Uterus (tissue), 2 donors: Measurements from ENCODE around the gene NAA15.

Experiments used
- POLR2A ChIP-seq, 2 donors: fragments of 450-650 bp; IDR thresholded peaks; one replicate each; pipeline ENCODE4 v1.6.1; 2016; ENCODE audit warnings: antibody characterized with exemption in 2 of 2, mild to moderate bottlenecking in 1 of 2, moderate library complexity in 1 of 2
- TF ChIP-seq, protein P1 (sequence below), 4 experiments: fragments of 200-600 bp in 2 of 4; fragments of 450-650 bp in 2 of 4; sonication (generic) in 2 of 4; IDR thresholded peaks; one replicate each; pipeline ENCODE4 v1.5.1; 2016 to 2019; ENCODE audit warnings: antibody characterized with exemption in 4 of 4, mild to moderate bottlenecking in 2 of 4, moderate library complexity in 1 of 4

DNA sequence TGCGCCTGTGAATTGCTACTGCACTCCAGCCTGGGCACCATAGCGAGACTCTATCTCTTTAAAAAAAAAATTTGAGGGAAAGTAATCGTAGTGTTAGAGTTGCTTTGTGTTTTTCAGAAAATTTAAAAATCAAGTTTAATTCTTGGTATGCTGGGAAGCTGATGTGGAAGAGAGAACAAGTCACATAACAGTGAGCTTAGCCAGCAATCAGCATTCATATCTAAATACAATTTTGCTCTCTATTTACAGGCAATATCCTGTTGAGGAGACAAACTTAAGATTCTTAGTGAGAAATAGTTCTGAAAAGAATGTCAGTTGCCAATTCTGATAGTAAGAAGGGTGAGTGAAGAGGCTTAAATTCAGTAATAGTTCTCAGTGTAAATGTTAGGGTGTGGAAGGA, 10.6 kb downstream of the NAA15 start:
- TF ChIP-seq, protein P1, sequence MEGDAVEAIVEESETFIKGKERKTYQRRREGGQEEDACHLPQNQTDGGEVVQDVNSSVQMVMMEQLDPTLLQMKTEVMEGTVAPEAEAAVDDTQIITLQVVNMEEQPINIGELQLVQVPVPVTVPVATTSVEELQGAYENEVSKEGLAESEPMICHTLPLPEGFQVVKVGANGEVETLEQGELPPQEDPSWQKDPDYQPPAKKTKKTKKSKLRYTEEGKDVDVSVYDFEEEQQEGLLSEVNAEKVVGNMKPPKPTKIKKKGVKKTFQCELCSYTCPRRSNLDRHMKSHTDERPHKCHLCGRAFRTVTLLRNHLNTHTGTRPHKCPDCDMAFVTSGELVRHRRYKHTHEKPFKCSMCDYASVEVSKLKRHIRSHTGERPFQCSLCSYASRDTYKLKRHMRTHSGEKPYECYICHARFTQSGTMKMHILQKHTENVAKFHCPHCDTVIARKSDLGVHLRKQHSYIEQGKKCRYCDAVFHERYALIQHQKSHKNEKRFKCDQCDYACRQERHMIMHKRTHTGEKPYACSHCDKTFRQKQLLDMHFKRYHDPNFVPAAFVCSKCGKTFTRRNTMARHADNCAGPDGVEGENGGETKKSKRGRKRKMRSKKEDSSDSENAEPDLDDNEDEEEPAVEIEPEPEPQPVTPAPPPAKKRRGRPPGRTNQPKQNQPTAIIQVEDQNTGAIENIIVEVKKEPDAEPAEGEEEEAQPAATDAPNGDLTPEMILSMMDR (IDR thresholded peaks at IDR 0.05), result no peak
- TF ChIP-seq POLR2A (IDR thresholded peaks at IDR 0.05), result no peak
